Tibial nerve (tissue), 4 donors: ENCODE measurements around the gene LINC01488.

Experiments used
- CTCF ChIP-seq, 5 experiments: fragments of 200-600 bp in 3 of 5; fragments of 450-650 bp in 2 of 5; sonication (generic) in 3 of 5; IDR thresholded peaks; one replicate each; pipeline ENCODE4 v1.5.1; 2016 to 2019; ENCODE audit warnings: antibody characterized with exemption in 5 of 5, mild to moderate bottlenecking in 3 of 5, moderate library complexity in 2 of 5
- EP300 ChIP-seq, 2 donors: sonication (generic); formaldehyde crosslinking; IDR thresholded peaks; one replicate each; pipeline ENCODE4 v1.6.1; 2017; ENCODE audit warnings: antibody characterized with exemption in 2 of 2, mild to moderate bottlenecking in 1 of 2
- POLR2A ChIP-seq, 2 donors: fragments of 450-650 bp; IDR thresholded peaks; one replicate each; pipeline ENCODE4 v1.6.1; 2017; ENCODE audit warnings: antibody characterized with exemption in 2 of 2, mild to moderate bottlenecking in 2 of 2, moderate library complexity in 2 of 2

- TF ChIP-seq CTCF (IDR thresholded peaks at IDR 0.05) = no peak
- no peak for TF ChIP-seq POLR2A (IDR thresholded peaks at IDR 0.05)
- TF ChIP-seq EP300 (IDR thresholded peaks at IDR 0.05) = no peak
These were observed 4.4 kb upstream of the LINC01488 start for GRCh38 chr11:69477086-69477485.
